NCI-H1694 (cell line): ENCODE data around the gene C2orf42.
A peak's percentile ranks its signal among the peaks of the same experiment; 100 is the strongest.
"Not testable (repeated sequence)": the region's sequence is repeated elsewhere in the genome, so short reads cannot be mapped to it uniquely, and the experiment has no call there.

Source experiments
- DNase-seq: peaks from one replicate; lab custom pipeline; 2025; lab: John Stamatoyannopoulos, UW

Gene C2orf42

DNA sequence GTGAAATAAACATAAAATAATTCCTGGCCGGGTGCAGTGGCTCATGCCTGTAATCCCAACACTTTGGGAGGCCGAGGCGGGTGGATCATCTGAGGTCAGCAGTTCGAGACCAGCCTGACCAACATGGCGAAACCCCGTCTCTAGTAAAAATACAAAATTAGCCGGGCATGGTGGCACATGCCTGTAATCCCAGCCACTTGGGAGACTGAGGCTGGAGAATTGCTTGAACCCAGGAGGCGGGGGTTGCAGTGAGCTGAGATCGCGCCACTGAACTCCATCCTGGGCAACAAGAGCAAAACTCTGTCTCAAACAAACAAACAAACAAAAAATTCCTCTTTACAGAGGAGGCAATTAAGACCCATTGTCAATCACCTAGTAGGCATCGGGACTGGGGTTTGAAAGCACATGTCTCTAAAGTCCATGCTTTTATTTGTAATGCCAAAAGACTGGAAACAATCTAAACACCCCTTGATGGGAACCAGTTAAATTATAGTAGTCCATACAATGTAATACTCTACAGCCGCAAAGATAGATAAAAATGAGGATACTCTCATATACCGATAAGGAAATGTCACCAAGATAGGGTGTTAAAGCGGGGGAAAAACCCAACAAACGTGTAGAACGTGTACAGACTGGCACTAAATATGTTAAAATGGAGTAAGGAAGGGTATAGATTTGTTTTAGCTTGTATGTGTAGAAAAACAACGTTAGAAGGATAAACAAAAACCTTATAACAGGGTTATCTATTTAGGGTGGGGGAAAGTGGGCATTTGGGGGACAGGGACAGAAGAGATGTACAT is 59.3 kb downstream of the C2orf42 start:
- DNase-seq = not testable (repeated sequence)

- no peak for DNase-seq
These were observed 62.8 kb downstream of the C2orf42 start for GRCh38 chr2:70128005-70128404.

- DNase-seq = no peak
These were observed 64.4 kb downstream of the C2orf42 start for GRCh38 chr2:70126413-70126812.

DNA sequence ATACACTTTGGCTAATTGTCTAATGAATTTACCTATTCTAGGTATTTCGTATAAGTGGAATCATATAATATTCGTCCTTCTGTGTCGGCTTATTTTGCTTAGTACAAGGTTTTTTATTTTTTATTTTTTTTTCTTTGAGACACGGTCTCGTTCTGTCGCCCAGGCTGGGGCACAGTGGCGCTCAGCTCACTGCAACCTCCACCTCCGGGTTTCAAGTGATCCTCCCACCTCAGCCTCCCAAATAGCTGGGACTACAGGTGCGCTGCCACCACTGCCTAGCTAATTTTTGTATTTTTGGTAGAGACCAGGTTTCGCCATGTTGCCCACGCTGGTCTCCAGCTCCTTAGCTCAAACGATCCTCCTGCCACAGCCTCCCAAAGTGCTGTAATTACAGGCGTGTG is 65.3 kb downstream of the C2orf42 start:
- no peak for DNase-seq

- DNase-seq = no peak
These were observed 65.8 kb downstream of the C2orf42 start for GRCh38 chr2:70124983-70125480.

DNA sequence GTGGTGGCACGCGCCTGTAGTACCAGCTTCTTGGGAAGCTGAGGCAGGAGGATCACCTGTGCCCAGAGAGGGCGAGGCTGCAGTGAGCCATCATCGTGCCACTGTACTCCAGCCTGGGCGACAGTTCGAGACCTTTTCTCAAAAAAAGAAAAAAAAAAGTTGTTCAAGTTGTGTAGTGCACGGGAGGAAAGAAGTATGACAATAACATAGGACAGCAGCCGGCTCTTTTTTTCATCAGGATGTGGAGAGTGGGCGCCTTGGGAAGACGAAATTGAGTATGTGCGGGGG is 67.0 kb downstream of the C2orf42 start:
- DNase-seq = no peak

DNA sequence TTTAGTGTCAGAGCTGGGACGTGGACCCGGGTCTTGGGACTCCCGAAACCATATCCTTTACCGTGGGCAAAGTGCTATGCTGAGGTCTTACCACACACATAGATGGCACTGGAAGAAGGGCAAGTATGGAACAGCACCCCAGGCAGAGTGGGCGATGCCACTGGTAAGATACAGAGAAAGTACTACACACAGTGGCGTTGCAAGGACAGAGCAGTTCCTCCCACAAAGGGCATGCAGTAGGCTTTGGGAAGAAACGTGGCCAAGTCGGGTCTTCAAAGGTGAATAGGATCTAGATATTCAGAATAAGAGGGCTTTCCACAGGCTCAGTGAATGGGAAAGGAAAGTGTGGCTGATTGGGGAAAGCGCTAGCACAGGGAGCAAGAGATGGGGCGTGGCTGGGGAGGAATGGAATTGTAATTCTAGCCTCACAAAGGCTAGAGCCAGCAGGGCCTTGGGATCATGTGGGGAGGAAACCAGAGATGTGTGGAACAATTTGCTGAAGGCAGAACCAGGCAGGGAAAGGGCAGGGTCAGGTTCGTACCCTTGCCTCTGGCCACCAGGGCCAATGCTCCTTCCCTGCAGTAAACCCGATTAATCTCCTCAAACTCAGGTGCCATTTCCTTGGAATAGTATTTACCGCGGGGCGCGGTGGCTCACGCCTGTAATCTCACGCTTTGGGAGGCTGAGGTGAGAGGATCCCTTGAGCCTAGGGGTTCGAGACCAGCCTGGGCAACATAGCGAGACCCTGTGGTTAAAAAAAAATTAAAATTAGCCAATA is 67.6 kb downstream of the C2orf42 start:
- no peak for DNase-seq

DNA sequence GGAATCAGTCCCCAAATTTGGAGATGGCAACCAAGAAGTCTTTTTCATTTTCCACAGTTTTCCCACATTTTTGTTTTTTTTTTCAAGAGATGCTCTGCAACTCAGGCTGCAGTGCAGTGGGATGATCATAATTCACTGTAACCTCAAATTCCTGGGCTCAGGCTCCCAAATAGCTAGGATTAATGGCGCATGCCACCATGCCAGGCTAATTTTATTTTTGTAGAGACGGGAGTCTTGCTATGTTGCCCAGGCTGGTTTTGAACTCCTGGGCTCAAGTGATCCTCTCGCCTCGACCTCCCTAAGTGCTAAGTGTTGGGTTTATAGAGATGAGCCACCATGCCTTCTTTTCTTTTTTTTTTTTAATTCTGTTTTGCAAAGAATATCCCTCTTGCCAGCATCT is 68.3 kb downstream of the C2orf42 start:
- no peak for DNase-seq

- no peak for DNase-seq
These were observed 69.0 kb downstream of the C2orf42 start for GRCh38 chr2:70121627-70122372.

- no peak for DNase-seq
These were observed 71.9 kb downstream of the C2orf42 start for GRCh38 chr2:70118798-70119454.

- no peak for DNase-seq
These were observed 73.8 kb downstream of the C2orf42 start for GRCh38 chr2:70116936-70117552.

GRCh38 chr2:70115646-70116442 is 75.0 kb downstream of the C2orf42 start:
- DNase-seq = no peak

GRCh38 chr2:70113359-70114070 is 77.3 kb downstream of the C2orf42 start:
- DNase-seq = no peak

DNA sequence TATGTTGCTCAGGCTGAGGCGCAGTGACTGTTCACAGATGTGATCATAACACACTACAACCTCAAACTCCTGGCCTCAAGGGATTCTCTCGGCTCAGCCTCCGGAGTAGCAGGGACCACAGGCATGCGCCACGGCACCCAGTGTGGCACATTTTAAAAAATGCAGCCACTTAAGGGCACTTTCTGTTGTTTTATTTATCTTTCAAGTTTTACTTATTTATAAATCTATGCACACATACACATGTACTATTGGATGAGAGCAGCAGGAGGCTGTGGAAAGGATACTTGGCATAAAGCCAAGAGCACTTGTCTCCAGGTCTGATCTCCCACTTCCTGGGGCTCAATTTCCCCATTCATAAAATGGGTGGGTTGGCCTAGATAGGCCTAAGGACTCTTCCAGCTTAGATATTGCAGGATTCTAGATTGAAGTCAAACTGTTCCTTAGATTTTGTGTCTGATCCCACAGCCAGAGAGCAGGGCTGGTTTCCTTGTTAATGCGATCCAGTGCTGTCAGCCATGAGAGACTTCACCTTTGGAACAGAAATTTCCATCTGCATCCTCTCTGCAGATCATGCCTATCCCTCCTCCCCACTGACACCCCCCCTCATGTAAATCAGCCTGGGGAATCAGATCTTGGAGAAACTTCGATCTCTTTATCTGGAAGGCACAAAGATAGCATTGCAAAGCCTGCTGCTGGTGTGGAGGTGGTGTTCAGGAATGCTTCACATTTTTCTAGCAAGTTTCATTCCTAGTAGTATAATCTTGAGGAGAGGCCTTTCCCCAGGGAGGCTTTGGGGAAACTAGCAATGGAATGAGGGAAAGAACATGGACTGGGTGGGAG is 78.8 kb downstream of the C2orf42 start:
- peak; percentile 20 for DNase-seq

GRCh38 chr2:70110397-70110796 is 80.4 kb downstream of the C2orf42 start:
- DNase-seq = not testable (repeated sequence)

GRCh38 chr2:70106138-70106537 is 84.7 kb downstream of the C2orf42 start:
- DNase-seq = not testable (repeated sequence)

GRCh38 chr2:70104231-70105111 is 86.3 kb downstream of the C2orf42 start:
- DNase-seq = no peak

- no peak for DNase-seq
These were observed 87.2 kb downstream of the C2orf42 start for GRCh38 chr2:70103531-70104061.
